Osteocyte (in vitro differentiated cells): Measurements from ENCODE around the gene MED7. TPM values are rescaled to one million over a fixed set of nuclear protein-coding genes. Genes with fewer than 3 reads are reported as not detected.

Experiments used
- DNase-seq: peaks from one replicate; pipeline ENCODE4 v3.0.0; 2021; ENCODE audit warnings: mixed read lengths; ENCODE audit not compliant: unreplicated experiment; ENCODE audit errors: extremely low spot score
- H3K27ac Mint-ChIP-seq: one replicate; pipeline ENCODE4 v1.8.0; 2021; ENCODE audit warnings: mild to moderate bottlenecking, mixed read lengths; ENCODE audit not compliant: unreplicated experiment
- H3K27me3 Mint-ChIP-seq: one replicate; pipeline ENCODE4 v1.8.0; 2021; ENCODE audit warnings: mixed read lengths; ENCODE audit not compliant: unreplicated experiment
- H3K36me3 Mint-ChIP-seq: one replicate; pipeline ENCODE4 v1.8.0; 2021; ENCODE audit warnings: mixed read lengths; ENCODE audit not compliant: unreplicated experiment
- H3K4me1 Mint-ChIP-seq: one replicate; pipeline ENCODE4 v1.8.0; 2021; ENCODE audit warnings: mixed read lengths; ENCODE audit not compliant: unreplicated experiment
- H3K4me3 Mint-ChIP-seq: one replicate; pipeline ENCODE4 v1.8.0; 2021; ENCODE audit warnings: mild to moderate bottlenecking, moderate library complexity, mixed read lengths; ENCODE audit not compliant: unreplicated experiment
- H3K9me3 Mint-ChIP-seq: one replicate; pipeline ENCODE4 v1.8.0; 2021; ENCODE audit warnings: mixed read lengths; ENCODE audit not compliant: unreplicated experiment
- total RNA-seq: library from RNA; stranded (reverse); gene quantifications from 2 replicates; pipeline ENCODE4 v1.2.1, GENCODE V29; 2021
- TF ChIP-seq, protein P1 (sequence below): fragments of 200-600 bp; sonication (generic); IDR thresholded peaks from 2 replicates; pipeline ENCODE4 v1.5.0; 2021; ENCODE audit warnings: antibody characterized with exemption, mild to moderate bottlenecking, moderate library complexity

The MED7 gene
- total RNA-seq, 1 donor from 2014 or later, result 9.2 TPM

DNA sequence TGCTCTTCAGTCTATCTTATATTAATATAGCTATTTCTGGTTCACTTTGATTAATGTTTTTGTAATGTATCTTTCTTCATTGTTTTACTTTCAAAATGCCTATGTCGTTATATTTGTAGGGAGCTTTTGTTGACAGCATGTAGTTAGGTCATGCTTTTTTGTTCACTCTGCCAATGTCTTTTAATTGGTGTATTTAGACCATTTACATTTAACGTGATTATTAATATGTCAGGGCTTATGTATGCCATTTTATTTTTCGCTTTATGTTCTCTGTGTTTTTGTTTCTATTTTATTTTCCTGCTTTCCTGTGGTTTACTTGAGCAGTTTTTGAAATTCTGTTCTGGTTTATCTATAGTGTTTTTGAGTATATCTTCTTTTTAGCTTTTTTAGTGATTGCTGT is 12.6 kb upstream of the MED7 start:
- Mint-ChIP-seq H3K9me3 (no peaks in the 10 kb centered on the region), H3K27ac (no peak overlapping the region), H3K4me3 (no peak overlapping the region), H3K36me3 (no peaks in the 10 kb centered on the region), H3K27me3 (peaks cover 58% of the 10 kb centered on the region), H3K4me1 (no peaks in the 10 kb centered on the region)
- DNase-seq, result no peak
- TF ChIP-seq, protein P1, sequence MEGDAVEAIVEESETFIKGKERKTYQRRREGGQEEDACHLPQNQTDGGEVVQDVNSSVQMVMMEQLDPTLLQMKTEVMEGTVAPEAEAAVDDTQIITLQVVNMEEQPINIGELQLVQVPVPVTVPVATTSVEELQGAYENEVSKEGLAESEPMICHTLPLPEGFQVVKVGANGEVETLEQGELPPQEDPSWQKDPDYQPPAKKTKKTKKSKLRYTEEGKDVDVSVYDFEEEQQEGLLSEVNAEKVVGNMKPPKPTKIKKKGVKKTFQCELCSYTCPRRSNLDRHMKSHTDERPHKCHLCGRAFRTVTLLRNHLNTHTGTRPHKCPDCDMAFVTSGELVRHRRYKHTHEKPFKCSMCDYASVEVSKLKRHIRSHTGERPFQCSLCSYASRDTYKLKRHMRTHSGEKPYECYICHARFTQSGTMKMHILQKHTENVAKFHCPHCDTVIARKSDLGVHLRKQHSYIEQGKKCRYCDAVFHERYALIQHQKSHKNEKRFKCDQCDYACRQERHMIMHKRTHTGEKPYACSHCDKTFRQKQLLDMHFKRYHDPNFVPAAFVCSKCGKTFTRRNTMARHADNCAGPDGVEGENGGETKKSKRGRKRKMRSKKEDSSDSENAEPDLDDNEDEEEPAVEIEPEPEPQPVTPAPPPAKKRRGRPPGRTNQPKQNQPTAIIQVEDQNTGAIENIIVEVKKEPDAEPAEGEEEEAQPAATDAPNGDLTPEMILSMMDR, result no peak

DNA sequence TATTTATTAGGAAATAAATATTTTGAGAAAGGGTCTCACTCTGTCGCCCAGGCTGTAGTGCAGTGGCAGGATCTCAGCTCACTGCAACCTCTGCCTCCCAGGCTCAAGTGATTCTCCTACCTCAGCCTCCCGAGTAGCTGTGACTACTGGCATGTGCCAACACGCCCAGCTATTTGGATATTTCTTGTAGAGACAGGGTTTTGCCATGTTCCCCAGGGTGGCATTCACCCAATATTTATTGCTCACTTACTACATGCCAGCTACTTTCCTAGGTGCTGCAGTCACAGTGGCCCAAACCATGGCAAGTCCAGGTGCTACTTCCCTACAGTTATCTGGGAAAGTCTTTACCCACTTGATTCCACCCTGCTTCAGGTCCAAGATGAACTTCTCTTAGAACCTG is 8.3 kb upstream of the MED7 start:
- no peaks in the 10 kb centered on the region for H3K9me3 Mint-ChIP-seq
- H3K4me3 Mint-ChIP-seq, result no peak overlapping the region
- peaks cover 49% of the 10 kb centered on the region for H3K27me3 Mint-ChIP-seq
- TF ChIP-seq, protein P1, result no peak
- H3K4me1 Mint-ChIP-seq, result no peaks in the 10 kb centered on the region
- no peaks in the 10 kb centered on the region for H3K36me3 Mint-ChIP-seq
- DNase-seq, result peak; percentile 40
- H3K27ac Mint-ChIP-seq, result no peak overlapping the region

DNA sequence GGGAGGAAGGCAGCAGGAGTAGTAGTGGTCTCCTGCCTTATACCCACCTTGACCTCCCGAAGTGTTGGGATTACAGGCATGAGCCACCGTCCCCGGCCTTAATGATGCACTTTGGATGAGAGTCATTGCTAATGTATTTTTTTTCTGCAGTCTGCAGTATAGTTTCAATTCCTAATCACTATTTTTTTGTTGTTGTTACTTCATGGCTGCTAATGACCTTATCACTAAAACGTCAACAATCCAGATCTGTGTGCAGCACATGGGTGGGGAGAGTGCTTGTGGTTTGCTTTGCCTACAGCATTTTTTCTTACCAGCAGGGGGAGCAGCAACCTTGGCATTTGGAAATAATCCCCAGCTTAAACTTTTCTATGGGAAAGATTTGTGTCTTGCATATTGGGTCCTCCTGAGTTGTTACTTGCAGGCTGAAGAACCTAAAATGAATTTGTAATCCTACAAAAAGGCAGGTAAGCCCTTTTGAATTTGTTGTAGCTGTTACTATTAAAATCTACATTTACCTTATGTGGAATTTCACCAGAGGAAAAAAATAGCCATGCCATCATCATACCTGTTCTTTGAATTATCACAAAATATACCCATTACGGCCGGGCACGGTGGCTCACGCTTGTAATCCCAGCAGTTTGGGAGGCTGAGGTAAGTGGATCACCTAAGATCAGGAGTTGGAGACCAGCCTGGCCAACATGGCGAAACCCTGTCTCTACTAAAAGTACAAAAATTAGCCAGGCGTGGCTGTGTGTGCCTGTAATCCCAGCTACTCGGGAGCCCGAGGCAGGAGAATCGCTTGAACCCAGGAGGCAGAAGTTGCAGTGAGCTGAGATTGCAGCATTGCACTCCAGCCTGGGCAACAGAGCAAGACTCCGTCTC is 6.3 kb upstream of the MED7 start:
- Mint-ChIP-seq H3K27ac (no peak overlapping the region), H3K36me3 (no peaks in the 10 kb centered on the region), H3K27me3 (peaks cover 41% of the 10 kb centered on the region), H3K4me3 (no peak overlapping the region), H3K4me1 (peaks cover 2% of the 10 kb centered on the region), H3K9me3 (no peaks in the 10 kb centered on the region)
- peak; percentile 84 for DNase-seq
- TF ChIP-seq, protein P1, result peak; percentile 90

DNA sequence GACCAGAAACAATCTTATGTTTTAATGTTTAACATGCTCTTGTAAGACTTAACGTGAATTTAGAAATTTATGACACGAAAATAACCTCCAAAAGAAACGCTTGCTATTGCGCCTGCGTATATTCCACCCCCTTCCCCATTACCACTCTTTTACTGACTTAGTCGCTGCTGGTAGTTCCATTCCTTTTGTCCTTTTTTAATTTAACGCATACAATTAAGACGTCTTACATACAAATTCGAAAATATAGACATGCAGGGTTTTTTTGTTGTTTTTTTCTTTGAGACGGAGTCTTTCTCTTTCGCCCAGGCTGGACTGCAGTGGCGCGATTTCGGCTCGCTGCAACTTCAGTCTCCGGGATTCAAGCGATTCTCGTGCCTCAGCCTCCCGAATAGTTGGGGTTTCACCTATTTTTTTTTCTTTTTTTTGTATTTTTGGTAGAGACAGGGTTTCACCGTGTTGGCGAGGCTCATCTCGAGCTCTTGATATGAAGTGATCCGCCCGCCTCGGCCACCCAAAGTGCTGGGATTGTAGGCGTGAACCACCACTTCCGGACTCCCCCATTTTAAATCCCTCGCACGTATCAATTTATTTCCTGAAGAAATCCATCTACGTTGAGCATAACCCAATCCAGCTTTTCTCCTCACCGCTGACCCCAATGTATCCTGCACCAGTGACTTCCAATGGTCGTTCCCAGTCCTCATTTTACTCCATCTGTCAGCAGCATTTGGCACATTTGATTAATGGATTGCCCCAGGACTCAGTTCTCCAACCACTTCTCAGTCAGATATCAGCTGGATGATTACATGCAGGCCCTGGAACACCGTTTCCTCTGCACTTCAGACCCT is 684 bp upstream of the MED7 start:
- TF ChIP-seq, protein P1, result no peak
- Mint-ChIP-seq H3K27ac (peak overlapping the region; percentile 96), H3K9me3 (no peaks in the 10 kb centered on the region), H3K36me3 (peaks cover 14% of the 10 kb centered on the region), H3K4me1 (peaks cover 17% of the 10 kb centered on the region), H3K27me3 (peaks cover 21% of the 10 kb centered on the region), H3K4me3 (peak overlapping the region; percentile 90)
- peak; percentile 49 for DNase-seq

DNA sequence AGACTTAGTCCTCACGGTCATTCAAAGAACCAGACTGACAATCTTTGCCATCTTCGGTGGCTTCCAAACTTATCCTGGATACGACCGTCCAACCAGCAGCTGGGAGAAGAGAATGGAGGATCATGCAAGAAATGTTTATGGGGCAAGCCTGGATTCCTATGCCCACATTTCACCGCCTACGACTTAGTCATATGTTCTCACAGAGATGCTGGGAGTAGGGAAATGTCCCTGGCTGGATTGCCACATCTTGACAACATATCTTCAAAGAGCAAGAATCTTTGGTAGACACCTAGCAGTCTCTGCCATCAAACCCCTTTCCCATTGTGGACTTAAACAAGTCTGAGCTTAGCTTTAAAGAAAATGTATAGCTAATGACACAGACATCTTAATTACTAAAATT is 5.0 kb downstream of the MED7 start:
- Mint-ChIP-seq H3K9me3 (no peaks in the 10 kb centered on the region), H3K27me3 (no peaks in the 10 kb centered on the region), H3K36me3 (peaks cover 20% of the 10 kb centered on the region), H3K4me1 (peaks cover 9% of the 10 kb centered on the region), H3K4me3 (no peak overlapping the region), H3K27ac (no peak overlapping the region)
- TF ChIP-seq, protein P1, result no peak
- no peak for DNase-seq
